Thyroid gland (tissue), 4 donors: Measurements from ENCODE around the gene ITIH1.

Source experiments
- POLR2A ChIP-seq, 2 donors: fragments of 450-650 bp; IDR thresholded peaks; one replicate each; pipeline ENCODE4 v1.6.1; 2017; ENCODE audit warnings: antibody characterized with exemption in 2 of 2, mild to moderate bottlenecking in 2 of 2, moderate library complexity in 1 of 2
- TF ChIP-seq, protein P1 (sequence below), 6 experiments: fragments of 200-600 bp in 3 of 6; fragments of 450-650 bp in 3 of 6; sonication (generic) in 3 of 6; IDR thresholded peaks; one replicate each; pipeline ENCODE4 v1.5.1; 2016 to 2019; ENCODE audit warnings: antibody characterized with exemption in 6 of 6, mild to moderate bottlenecking in 2 of 6, inconsistent platforms in 1 of 6, moderate library complexity in 1 of 6

DNA sequence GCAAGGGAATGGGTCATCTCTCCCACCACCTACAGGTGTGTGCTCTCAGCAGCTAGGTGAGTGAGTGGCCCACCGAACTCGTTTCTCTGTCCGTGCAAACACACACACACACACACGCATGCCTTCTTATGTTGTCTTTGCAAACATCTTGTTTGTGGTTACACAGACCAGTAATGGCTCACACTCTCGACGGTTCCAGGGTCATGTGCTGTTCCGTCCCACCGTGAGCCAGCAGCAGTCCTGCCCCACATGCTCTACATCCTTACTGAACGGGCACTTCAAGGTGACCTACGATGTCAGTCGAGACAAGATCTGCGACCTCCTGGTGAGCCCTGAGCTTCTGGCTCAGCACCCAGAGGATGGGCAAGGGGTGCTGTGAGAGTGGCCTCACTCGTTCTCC, 4.3 kb downstream of the ITIH1 start:
- TF ChIP-seq, protein P1, sequence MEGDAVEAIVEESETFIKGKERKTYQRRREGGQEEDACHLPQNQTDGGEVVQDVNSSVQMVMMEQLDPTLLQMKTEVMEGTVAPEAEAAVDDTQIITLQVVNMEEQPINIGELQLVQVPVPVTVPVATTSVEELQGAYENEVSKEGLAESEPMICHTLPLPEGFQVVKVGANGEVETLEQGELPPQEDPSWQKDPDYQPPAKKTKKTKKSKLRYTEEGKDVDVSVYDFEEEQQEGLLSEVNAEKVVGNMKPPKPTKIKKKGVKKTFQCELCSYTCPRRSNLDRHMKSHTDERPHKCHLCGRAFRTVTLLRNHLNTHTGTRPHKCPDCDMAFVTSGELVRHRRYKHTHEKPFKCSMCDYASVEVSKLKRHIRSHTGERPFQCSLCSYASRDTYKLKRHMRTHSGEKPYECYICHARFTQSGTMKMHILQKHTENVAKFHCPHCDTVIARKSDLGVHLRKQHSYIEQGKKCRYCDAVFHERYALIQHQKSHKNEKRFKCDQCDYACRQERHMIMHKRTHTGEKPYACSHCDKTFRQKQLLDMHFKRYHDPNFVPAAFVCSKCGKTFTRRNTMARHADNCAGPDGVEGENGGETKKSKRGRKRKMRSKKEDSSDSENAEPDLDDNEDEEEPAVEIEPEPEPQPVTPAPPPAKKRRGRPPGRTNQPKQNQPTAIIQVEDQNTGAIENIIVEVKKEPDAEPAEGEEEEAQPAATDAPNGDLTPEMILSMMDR (IDR thresholded peaks at IDR 0.05), result no peak
- TF ChIP-seq POLR2A (IDR thresholded peaks at IDR 0.05), result no peak
